Stimulated activated naive CD8-positive, alpha-beta T cell treated with anti-CD3 and anti-CD28 coated beads, Interleukin-15, Interleukin-2, amounts not matched to agents 100 ng/mL and 50 ng/mL, for 24 hours (primary cell): ENCODE data around the gene PGF.

Experiments used
- H3K27ac Mint-ChIP-seq: one replicate; pipeline ENCODE4 v1.8.0; 2021; ENCODE audit warnings: mild to moderate bottlenecking, mixed read lengths
- H3K27me3 Mint-ChIP-seq: one replicate; pipeline ENCODE4 v1.8.0; 2021; ENCODE audit warnings: mixed read lengths
- H3K36me3 Mint-ChIP-seq: one replicate; pipeline ENCODE4 v1.8.0; 2021; ENCODE audit warnings: low read depth, mixed read lengths
- H3K4me1 Mint-ChIP-seq: one replicate; pipeline ENCODE4 v1.8.0; 2021; ENCODE audit warnings: low read depth, mixed read lengths
- H3K4me3 Mint-ChIP-seq: one replicate; pipeline ENCODE4 v1.8.0; 2021; ENCODE audit warnings: mild to moderate bottlenecking, mixed read lengths
- H3K9me3 Mint-ChIP-seq: one replicate; pipeline ENCODE4 v1.8.0; 2021; ENCODE audit warnings: mixed read lengths

The PGF gene

DNA sequence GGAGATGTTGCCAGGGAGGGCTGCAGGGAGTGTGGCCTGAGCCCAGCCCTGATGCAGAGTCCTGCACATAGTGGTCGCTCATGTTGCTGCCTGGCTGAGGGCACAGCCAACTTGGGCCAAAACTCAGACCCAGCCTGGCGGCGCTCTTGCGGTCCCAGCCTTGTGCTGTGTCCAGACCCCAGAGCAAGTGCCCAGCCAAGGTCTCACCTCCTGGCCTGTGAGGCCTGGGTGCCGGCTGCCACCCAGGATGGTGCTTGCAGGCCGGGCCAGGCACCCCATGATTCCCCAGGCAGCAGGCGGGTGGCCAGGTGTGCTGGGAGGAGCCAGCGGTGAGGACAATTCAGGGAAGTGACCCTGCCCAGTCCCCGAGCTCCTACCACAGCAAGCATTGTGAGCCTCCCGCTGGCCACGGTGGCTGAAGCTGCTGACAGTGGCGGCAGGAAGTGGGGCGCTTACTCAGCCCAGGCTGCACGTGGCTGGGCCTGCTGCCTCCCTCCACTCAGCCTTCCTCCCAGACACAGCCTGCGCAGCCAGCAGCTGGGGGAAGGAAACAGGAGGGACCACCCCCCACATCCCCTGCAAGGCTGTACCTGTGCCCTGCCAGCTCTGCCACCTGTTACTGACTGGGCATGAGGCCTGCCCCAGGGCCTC, 17.7 kb upstream of the PGF start:
- Mint-ChIP-seq H3K4me3 (no peak overlapping the region), H3K27ac (no peak overlapping the region), H3K36me3 (no peaks in the 10 kb centered on the region), H3K27me3 (no peaks in the 10 kb centered on the region), H3K9me3 (no peaks in the 10 kb centered on the region), H3K4me1 (no peaks in the 10 kb centered on the region)

DNA sequence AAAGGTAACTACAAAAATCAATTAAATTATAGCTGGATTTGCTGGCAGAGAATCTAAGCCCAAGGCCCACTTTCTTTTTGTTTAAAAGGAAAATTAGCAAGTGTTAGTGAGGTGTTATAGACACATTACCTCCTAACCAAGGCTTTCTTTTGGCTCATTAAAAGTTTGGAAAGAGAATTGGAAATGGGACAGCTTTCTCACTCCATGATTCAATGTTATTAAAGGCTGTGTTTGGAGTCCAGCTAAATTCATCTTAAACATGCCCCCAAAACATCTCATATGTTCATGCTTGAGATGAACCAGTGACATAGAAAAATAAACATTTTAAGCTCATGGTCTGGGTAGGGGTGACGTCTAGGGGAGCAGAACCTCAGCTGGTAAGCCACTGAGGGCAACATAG, 13.4 kb upstream of the PGF start:
- Mint-ChIP-seq H3K4me3 (no peak overlapping the region), H3K4me1 (peaks cover 8% of the 10 kb centered on the region), H3K27me3 (peaks cover 6% of the 10 kb centered on the region), H3K27ac (no peak overlapping the region), H3K9me3 (no peaks in the 10 kb centered on the region), H3K36me3 (no peaks in the 10 kb centered on the region)

DNA sequence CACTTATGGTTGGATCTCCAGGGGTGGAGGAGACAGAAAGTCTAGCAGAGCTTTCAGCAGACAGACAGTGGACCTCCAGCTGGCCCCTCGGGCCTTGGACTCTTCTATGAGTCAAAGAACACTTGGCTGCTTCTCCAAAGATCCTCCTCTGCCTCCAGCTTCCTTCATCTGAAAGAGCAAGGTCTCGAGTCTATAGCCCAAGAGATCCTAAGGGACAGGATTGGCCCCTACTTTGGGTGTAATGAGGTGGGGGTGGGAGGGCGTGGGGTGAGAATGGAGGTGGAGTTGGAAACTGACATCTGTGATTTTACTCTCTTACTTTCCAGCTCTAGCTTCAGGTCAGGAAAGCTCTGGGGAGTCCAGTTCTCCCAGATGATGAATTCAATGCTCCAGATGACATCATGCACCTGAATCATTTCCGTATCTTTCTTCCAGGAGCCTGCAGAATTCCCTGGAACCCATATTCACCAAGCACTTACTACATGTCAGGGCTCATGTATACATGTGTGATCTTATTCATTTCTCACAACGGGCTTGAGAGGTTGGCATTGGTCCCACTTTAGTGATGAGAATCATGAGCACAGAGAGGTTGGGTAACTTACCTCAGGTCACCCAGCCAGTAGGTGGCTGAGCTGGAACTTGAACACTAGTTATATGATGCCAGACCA, 10.2 kb upstream of the PGF start:
- no peak overlapping the region for H3K4me3 Mint-ChIP-seq
- no peaks in the 10 kb centered on the region for H3K9me3 Mint-ChIP-seq
- H3K36me3 Mint-ChIP-seq = no peaks in the 10 kb centered on the region
- H3K27me3 Mint-ChIP-seq = peaks cover 6% of the 10 kb centered on the region
- H3K27ac Mint-ChIP-seq = no peak overlapping the region
- H3K4me1 Mint-ChIP-seq = peaks cover 24% of the 10 kb centered on the region

DNA sequence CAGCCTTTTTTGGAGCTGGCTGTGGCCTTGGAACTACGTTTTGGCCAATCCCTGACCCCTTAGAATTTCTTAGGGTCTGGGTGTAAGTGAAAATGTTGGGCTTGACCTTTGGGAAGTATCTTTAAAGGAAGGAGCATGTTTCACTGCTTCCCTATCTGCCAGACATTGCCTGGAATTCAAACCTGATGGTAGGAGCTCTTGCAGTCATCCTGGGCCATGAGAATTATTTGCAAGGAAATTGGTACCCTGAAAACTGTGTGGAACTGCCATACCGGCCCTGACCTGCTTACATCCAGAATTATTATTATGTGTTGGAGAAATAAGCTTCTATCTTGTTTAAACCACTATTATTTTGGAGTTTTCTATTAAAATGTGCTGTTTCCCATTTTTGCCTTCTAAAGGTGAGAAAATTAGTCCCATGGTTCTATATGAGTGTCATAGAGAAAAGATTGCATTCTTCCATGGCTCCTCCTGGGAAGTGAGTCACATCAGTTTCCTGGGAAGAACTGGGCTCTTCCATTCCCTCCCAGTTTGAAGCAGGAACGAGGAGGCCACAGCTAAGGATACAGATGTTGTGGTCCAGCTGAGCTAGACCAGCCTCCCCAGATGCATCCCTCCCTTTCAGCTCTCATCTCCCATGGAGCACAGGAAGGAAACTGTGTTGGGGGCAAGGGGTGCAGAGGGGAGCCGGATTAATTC, 9.5 kb upstream of the PGF start:
- no peak overlapping the region for H3K4me3 Mint-ChIP-seq
- H3K36me3 Mint-ChIP-seq = no peaks in the 10 kb centered on the region
- no peak overlapping the region for H3K27ac Mint-ChIP-seq
- H3K4me1 Mint-ChIP-seq = peaks cover 24% of the 10 kb centered on the region
- H3K27me3 Mint-ChIP-seq = peaks cover 6% of the 10 kb centered on the region
- no peaks in the 10 kb centered on the region for H3K9me3 Mint-ChIP-seq

DNA sequence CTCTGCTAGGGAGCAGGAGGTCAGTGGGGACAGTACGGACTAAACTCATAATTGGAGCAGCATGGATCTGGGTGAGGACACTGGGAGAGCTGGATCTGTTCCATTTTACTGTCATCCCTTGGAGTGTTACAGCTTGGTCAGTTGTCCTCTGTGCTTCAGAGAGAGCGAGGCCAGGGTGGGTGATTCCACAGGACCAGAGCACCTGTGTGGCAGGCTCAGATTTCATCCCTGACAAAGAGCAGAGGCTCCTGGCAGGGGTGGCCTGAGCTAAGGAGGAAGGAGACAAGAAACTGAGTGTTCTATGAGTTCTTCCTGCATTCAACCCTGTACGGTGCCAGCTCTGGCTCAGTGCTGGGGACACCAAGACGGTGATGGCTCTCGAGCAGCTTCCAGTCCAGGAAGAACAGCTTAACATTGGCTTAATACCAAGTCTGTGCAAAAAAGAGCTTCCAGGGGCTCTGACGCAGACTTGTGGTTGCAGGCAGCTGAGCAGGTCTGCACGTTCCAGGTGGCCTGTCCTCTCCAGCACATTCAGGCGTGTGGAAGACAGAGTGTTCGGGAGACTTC, 8.4 kb upstream of the PGF start:
- Mint-ChIP-seq H3K27ac (no peak overlapping the region), H3K4me1 (peaks cover 24% of the 10 kb centered on the region), H3K9me3 (no peaks in the 10 kb centered on the region), H3K27me3 (peaks cover 6% of the 10 kb centered on the region), H3K36me3 (no peaks in the 10 kb centered on the region), H3K4me3 (no peak overlapping the region)

DNA sequence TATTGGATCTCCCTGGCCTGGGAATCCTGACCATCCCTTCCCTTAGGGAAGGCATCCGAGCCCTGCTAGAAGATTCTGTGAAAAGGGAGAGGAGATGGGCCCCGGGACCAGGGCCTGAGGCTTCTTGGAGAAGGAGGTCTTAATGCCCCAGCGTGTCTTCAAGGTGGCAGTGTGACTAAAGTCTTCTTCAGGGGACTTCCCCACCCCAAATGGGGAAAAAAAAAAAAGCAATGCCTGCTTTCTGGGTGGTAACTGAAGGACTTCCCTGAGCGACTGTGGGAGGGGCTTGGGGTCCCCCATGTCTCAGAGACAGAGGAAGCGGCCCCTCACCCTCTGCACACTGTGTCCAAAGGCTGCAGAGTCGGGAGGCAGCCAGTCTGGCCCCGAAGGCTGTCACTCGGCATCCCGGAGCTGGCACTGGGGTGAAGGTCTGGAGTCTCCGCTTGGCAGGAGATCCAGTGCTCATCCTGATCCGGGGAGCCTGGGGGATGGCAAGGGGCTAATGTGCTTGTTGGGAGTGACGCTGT, 7.8 kb upstream of the PGF start:
- no peaks in the 10 kb centered on the region for H3K9me3 Mint-ChIP-seq
- H3K36me3 Mint-ChIP-seq = no peaks in the 10 kb centered on the region
- no peak overlapping the region for H3K27ac Mint-ChIP-seq
- H3K27me3 Mint-ChIP-seq = peaks cover 6% of the 10 kb centered on the region
- no peak overlapping the region for H3K4me3 Mint-ChIP-seq
- H3K4me1 Mint-ChIP-seq = peaks cover 24% of the 10 kb centered on the region

DNA sequence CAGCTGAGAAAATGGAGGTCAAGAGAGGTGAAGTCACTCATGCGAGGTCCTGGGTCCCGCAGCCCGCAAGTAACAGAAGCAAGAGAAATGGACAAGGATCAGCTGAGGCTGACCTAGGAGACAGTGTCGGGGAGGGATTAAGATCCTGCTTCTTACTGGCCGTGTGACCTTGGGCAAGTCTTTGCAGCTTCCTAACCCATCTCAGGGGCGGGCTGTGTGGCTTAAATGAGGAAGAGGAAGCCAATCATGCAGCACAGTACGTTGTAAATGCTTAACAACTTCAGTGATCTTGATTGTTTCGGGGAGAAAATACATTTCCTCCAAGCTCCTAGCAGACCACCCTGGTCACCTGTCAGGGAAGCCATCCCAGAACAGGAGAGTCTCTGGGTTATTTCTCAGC, 7.1 kb upstream of the PGF start:
- H3K9me3 Mint-ChIP-seq = no peaks in the 10 kb centered on the region
- H3K36me3 Mint-ChIP-seq = no peaks in the 10 kb centered on the region
- peaks cover 24% of the 10 kb centered on the region for H3K4me1 Mint-ChIP-seq
- peaks cover 6% of the 10 kb centered on the region for H3K27me3 Mint-ChIP-seq
- no peak overlapping the region for H3K27ac Mint-ChIP-seq
- no peak overlapping the region for H3K4me3 Mint-ChIP-seq

DNA sequence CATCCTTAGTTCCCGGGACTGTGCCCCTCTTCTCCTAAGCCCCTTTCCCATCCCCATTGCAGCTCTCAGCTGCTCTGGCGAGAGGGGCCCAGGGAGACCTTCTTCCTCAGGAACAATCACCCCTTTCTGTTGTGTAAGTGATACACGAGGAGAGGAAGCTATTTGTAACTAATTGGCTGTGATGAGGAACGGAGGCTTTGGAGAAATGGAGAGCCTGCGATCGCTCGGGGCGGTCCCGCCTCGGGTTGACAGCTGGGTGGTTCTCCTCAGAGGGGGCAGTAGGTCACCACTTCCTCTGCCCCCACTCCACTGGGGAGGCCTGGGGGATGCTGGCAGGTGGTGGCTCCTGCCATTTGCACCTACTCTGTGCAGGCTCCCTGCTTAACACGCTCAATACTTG, 6.6 kb upstream of the PGF start:
- Mint-ChIP-seq H3K27ac (no peak overlapping the region), H3K4me1 (peaks cover 24% of the 10 kb centered on the region)

DNA sequence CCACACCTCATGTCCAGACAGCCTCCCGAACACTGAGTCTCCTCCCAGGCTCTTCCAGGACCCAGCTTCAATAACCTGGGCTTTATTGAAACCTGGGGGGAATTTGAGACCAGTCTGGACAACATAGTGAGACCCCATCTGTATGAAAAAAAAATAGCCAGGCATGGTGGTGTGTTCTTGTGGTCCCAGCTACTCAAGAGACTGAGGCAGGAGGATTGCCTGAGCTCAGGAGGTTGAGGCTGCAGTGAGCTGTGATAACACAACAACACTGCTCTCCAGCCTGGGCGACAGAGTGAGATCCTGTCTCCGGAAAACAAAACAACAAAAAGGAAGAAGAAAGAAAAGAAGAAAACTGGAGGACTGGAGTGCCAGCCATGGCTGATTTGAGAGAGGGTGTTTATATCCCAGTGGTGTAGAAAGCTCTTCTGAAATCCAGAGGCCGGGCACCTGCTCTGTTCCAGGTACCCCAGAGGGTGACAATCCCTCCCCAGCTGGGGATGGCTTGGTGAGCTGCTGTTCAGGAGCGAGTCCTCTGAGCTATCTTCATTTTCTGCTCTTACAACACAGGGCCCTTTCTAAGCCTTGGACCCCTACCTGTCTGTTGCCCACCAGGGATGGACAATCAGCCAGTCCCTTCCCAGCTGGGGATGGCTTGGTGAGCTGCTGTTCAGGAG, 6.0 kb upstream of the PGF start:
- Mint-ChIP-seq H3K36me3 (no peaks in the 10 kb centered on the region), H3K9me3 (no peaks in the 10 kb centered on the region), H3K4me3 (no peak overlapping the region), H3K27me3 (peaks cover 8% of the 10 kb centered on the region), H3K4me1 (peaks cover 24% of the 10 kb centered on the region), H3K27ac (no peak overlapping the region)

More for the DNA sequence above, 6.6 kb upstream of the PGF start:
- peaks cover 6% of the 10 kb centered on the region for H3K27me3 Mint-ChIP-seq
- H3K9me3 Mint-ChIP-seq = no peaks in the 10 kb centered on the region
- no peaks in the 10 kb centered on the region for H3K36me3 Mint-ChIP-seq
- H3K4me3 Mint-ChIP-seq = no peak overlapping the region

DNA sequence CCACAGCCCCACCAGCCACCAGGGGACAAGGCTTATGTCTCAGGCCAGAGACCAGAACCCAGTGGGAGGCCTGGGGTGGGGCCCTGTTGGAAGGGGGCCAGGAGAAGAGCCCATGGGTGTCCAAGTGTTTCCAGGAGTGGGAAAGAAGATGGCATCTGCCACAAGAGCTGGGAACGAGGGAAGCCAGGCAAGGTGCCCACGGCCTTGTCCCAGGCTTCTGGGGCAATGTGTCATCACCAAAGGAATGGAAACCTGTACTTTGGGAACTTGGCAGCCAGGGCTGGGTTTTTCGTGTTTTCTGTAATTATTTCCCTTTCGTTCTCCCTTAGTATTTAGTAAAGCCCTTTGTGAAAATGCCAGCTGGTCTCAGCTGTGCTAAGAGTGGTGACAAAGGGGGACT, 5.3 kb upstream of the PGF start:
- H3K4me1 Mint-ChIP-seq = peaks cover 21% of the 10 kb centered on the region
- no peaks in the 10 kb centered on the region for H3K9me3 Mint-ChIP-seq
- no peak overlapping the region for H3K4me3 Mint-ChIP-seq
- H3K27me3 Mint-ChIP-seq = peaks cover 10% of the 10 kb centered on the region
- no peaks in the 10 kb centered on the region for H3K36me3 Mint-ChIP-seq
- H3K27ac Mint-ChIP-seq = no peak overlapping the region

DNA sequence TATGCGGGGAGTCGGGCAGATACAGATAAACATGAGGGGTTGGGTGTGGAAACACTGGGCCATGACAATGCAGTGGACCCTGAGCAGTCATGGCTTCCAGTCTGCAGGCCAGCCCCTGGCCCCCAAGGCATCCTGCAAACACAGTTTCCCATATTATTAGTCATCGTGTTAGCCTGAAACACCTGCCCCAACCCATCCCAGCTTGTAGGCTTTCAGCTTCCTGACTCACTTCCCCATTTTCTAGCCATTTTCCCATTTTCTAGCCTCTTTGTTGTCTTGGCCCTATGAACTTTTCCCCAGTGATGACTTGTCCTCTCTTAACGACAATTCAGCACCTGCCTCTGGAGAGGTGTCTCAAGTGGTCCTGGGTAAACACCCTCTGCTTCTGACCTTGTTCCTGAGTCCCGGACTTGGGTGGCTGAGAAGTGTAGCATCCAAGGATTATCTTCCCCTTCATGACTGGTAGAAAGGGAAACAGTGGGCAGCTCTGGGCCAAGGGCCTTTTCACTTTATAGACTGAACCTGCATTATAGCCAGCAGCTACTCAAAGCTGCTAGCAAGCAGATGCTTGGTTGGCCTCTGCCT, 4.3 kb upstream of the PGF start:
- H3K27me3 Mint-ChIP-seq = peaks cover 10% of the 10 kb centered on the region
- H3K36me3 Mint-ChIP-seq = no peaks in the 10 kb centered on the region
- no peak overlapping the region for H3K4me3 Mint-ChIP-seq
- H3K4me1 Mint-ChIP-seq = peaks cover 21% of the 10 kb centered on the region
- no peaks in the 10 kb centered on the region for H3K9me3 Mint-ChIP-seq
- H3K27ac Mint-ChIP-seq = no peak overlapping the region

DNA sequence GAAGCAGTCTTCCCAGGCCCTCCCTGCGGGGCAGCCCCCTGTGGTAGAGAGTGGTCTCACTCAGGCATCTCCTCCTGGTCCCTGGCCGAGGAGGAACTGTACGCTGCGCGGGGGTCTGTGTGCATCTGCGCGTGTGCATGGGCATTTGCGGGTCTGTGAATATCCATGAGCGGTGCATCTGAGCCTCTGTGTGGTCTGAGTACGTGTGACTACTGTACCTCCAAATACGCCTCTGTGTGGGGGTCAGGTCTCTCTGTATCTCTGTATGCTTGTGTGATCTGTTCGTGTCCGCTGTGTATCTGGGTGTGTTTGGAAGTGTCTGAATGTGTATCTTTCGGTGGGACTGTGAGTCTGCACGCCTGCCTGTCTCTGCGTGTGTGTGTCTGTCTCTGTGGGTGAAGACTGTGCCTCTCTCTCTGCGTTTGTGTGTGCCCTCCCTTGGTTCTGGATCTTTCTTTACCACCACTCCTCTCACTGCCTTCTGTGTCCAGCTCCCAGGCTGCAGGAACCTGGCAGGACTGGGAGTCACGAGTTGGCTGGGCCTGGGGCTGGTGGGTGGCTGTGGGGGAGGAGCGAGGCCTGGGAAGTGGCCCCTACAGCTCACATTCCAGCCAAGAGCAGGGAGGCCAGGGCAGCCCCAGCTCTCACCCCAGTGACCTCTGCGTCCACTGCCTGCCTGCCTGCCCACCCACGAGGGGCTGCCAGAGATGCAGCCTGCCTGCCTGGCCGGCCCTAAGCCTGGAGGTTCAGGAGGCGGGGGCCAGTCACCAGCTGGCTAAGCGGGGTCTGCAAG, 1.1 kb upstream of the PGF start:
- Mint-ChIP-seq H3K27me3 (peaks cover 4% of the 10 kb centered on the region), H3K4me1 (no peaks in the 10 kb centered on the region), H3K4me3 (no peak overlapping the region), H3K27ac (no peak overlapping the region), H3K36me3 (no peaks in the 10 kb centered on the region), H3K9me3 (no peaks in the 10 kb centered on the region)

DNA sequence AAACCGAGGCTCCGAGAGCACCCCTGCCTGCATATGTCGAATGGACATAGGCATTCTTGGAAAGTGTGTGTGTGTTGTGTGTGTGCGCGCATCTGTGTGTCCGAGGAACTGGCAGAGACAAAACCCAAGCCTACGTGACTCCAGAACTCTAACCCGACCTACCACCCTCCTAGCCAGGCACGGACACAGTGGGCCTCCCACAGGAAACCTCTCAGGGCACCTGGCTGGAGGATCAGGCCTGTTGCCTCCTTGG, 556 bp upstream of the PGF start:
- Mint-ChIP-seq H3K27me3 (peaks cover 4% of the 10 kb centered on the region), H3K27ac (no peak overlapping the region), H3K36me3 (no peaks in the 10 kb centered on the region), H3K9me3 (no peaks in the 10 kb centered on the region), H3K4me1 (no peaks in the 10 kb centered on the region), H3K4me3 (no peak overlapping the region)

DNA sequence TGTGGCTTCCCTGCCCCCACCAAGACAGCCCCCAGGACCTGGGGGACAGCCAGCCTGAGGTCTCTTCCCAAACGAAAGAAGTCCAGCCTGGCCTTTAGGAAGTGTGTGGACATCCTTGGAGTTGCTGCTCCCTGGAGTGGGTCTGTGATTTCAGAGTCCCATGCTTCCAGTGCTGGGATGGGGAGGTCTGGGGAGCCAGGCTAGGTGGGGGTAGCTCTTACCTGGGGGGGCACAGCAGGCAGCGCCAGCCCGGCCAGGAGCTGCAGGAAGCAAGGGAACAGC, 509 bp downstream of the PGF start:
- Mint-ChIP-seq H3K36me3 (no peaks in the 10 kb centered on the region), H3K27me3 (peaks cover 4% of the 10 kb centered on the region), H3K4me3 (peak overlapping the region; percentile 17), H3K4me1 (no peaks in the 10 kb centered on the region), H3K27ac (no peak overlapping the region), H3K9me3 (no peaks in the 10 kb centered on the region)
